ENCODE data around the gene DOCK3. TPM values are rescaled to one million over a fixed set of nuclear protein-coding genes. Genes with fewer than 3 reads are reported as not detected.

DOCK3 gene
- total and polyA plus RNA-seq, 2 donors (not counting 3 experiments of a cell fraction or from before 2014, with no cell fraction given), result 0.08 to 0.13 TPM

- BruUV-seq (replicated peaks), result no TSS peak
- peak; percentile 38 for TF ChIP-seq MAX (IDR thresholded peaks at IDR 0.05; ENCODE audit: insufficient read depth, insufficient read length)
- TF ChIP-seq CTCF (IDR thresholded peaks at IDR 0.05; ENCODE audit: extremely low read depth in 1 of 2, insufficient read depth in 1 of 2, low read depth in 1 of 2, low read length in 2 of 2), result no peak
- Histone ChIP-seq H3K4me2 (ENCODE audit: insufficient read depth, low read length) (peak overlapping the region; percentile 22), H3K79me2 (ENCODE audit: control insufficient read depth, insufficient read depth, low read length) (peaks cover 73% of the 10 kb centered on the region), H3K36me3 (ENCODE audit: control insufficient read depth in 2 of 2, extremely low read depth in 1 of 2, insufficient read depth in 2 of 2, low read length in 2 of 2) (peaks cover 24 to 41% of the 10 kb centered on the region in 2 experiments), H3K27ac (ENCODE audit: insufficient read depth, low read depth, low read length) (peak overlapping the region; percentile 50), H2AFZ (ENCODE audit: low read depth, low read length) (no peak overlapping the region), H3K4me3 (replicated peaks in 1 of 3; ENCODE audit: insufficient read depth in 1 of 3, low read depth in 1 of 3, low read length in 3 of 3) (peak overlapping the region; percentile 29 to 77 (median 36)), H4K20me1 (replicated peaks; ENCODE audit: control insufficient read depth, extremely low read depth, insufficient read depth, low read length) (no peaks in the 10 kb centered on the region), H3K27me3 (ENCODE audit: control insufficient read depth in 2 of 2, insufficient read depth in 2 of 2, low read length in 2 of 2) (no peaks in the 10 kb centered on the region), H3K4me1 (ENCODE audit: control insufficient read depth, extremely low read depth, insufficient read depth, low read length) (peaks cover 48% of the 10 kb centered on the region), H3K9ac (replicated peaks; ENCODE audit: extremely low read depth, insufficient read depth, low read length) (peak overlapping the region; percentile 88), H3K9me1 (replicated peaks; ENCODE audit: control insufficient read depth, extremely low read depth, insufficient read depth, low read length) (no peaks in the 10 kb centered on the region), H3K9me3 (replicated peaks; ENCODE audit: control insufficient read depth, insufficient read depth, low read length) (no peaks in the 10 kb centered on the region)
- FAIRE-seq (no peak), DNase-seq (ENCODE audit: low read depth, low spot score) (peak; percentile 50)
- ChIA-PET CTCF (no interaction called here), POLR2A (interaction anchor here (0.6 to 1.5 kb wide), 2 partner anchors 108 to 154 kb away, joined by 3 to 7 read pairs; partner anchors contain the start of gene DCAF1)
- intact Hi-C loops (cut with micrococcal nuclease), result loop anchor here (1.0 to 5.0 kb wide), 6 partner anchors 43 to 1034 kb away; partner anchors contain the start of gene TMEM115
- dilution Hi-C loops (cut with MboI; ENCODE audit: extremely low pct_ligation_motif_present, low sequenced_read_pairs), result no loop called here
Measured at GRCh38 chr3:51391566-51392354, 717.0 kb downstream of the DOCK3 start.

Measured in endothelial cell of umbilical vein (primary cell).